ENCODE data around the gene ZNF445.
"Not testable (repeated sequence)": the region's sequence is repeated elsewhere in the genome, so short reads cannot be mapped to it uniquely, and the experiment has no call there.

DNA sequence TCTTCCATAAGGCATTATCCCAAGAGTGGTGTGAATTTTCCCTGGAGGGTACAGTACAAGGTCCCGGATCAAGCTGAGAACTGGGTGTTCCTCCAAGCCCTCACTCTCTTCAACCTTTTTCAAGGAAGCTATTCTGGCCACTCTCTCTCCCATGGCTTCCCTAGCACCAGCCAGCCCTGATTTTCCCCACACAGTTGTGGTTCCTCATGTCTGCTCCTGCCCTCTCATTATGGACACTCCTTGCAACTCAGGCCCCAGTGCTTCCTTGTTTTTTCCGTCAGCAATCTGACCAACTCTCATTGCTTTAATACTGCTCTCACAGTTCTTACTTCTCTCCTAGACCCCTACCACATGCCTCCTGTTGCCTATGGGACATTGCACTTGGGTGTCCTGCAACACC lies 25.7 kb upstream of the ZNF445 start:
- TF ChIP-seq POLR2AphosphoS5 (IDR thresholded peaks at IDR 0.05; ENCODE audit: low read depth), result not testable (repeated sequence)
- TF ChIP-seq, protein P1, sequence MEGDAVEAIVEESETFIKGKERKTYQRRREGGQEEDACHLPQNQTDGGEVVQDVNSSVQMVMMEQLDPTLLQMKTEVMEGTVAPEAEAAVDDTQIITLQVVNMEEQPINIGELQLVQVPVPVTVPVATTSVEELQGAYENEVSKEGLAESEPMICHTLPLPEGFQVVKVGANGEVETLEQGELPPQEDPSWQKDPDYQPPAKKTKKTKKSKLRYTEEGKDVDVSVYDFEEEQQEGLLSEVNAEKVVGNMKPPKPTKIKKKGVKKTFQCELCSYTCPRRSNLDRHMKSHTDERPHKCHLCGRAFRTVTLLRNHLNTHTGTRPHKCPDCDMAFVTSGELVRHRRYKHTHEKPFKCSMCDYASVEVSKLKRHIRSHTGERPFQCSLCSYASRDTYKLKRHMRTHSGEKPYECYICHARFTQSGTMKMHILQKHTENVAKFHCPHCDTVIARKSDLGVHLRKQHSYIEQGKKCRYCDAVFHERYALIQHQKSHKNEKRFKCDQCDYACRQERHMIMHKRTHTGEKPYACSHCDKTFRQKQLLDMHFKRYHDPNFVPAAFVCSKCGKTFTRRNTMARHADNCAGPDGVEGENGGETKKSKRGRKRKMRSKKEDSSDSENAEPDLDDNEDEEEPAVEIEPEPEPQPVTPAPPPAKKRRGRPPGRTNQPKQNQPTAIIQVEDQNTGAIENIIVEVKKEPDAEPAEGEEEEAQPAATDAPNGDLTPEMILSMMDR (IDR thresholded peaks at IDR 0.05; ENCODE audit: insufficient read depth, low read length), result not testable (repeated sequence)
- TF ChIP-seq, protein P2, sequence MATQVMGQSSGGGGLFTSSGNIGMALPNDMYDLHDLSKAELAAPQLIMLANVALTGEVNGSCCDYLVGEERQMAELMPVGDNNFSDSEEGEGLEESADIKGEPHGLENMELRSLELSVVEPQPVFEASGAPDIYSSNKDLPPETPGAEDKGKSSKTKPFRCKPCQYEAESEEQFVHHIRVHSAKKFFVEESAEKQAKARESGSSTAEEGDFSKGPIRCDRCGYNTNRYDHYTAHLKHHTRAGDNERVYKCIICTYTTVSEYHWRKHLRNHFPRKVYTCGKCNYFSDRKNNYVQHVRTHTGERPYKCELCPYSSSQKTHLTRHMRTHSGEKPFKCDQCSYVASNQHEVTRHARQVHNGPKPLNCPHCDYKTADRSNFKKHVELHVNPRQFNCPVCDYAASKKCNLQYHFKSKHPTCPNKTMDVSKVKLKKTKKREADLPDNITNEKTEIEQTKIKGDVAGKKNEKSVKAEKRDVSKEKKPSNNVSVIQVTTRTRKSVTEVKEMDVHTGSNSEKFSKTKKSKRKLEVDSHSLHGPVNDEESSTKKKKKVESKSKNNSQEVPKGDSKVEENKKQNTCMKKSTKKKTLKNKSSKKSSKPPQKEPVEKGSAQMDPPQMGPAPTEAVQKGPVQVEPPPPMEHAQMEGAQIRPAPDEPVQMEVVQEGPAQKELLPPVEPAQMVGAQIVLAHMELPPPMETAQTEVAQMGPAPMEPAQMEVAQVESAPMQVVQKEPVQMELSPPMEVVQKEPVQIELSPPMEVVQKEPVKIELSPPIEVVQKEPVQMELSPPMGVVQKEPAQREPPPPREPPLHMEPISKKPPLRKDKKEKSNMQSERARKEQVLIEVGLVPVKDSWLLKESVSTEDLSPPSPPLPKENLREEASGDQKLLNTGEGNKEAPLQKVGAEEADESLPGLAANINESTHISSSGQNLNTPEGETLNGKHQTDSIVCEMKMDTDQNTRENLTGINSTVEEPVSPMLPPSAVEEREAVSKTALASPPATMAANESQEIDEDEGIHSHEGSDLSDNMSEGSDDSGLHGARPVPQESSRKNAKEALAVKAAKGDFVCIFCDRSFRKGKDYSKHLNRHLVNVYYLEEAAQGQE (IDR thresholded peaks at IDR 0.05; ENCODE audit: insufficient replicate concordance, low read depth), result not testable (repeated sequence)
